GM12801 (cell line): ENCODE measurements around the gene AGAP1.

Experiments
- CTCF ChIP-seq: IDR thresholded peaks from one replicate; pipeline ENCODE4 v1.5.1; 2011; ENCODE audit warnings: control low read depth; ENCODE audit not compliant: insufficient read length; ENCODE audit errors: extremely low read depth

Gene AGAP1

DNA sequence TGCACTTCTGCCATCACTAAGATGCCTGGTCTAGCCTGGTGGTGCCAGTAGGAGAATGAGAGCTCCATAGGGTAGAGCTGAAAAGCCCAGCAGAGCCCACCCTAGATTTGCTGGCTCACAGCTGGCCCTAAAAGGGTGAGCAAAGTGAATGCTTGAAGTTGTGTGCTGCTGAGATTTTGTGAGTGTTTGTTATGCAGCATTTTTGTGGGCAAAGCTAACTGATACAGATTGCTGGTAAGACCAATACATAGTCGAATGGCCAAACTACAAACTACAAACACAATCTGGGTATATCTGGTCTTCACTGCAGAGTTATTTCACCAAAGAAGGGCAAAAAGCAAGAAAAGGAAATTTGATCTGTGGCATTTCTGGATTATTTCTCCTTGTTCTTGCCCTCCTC is 7.1 kb upstream of the AGAP1 start:
- no peak for TF ChIP-seq CTCF

DNA sequence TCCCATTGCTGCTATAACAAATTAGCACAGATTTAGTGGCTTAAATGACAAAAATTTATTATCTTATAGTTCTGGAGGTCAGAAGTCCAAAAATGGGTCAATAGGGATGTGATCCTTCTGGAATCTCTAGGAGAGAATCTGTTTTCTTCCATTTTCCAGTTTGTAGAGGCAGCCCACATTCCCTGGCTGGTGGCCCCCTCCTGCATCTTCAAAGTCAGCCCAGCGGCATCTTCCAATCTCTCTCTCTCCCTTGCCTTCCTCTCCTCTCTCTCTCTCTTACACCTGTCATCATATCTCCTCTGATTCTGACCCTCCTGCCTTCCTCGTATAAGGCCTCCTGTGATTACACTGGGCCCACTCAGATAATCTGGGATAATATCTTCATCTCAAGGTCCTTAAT is 3.9 kb upstream of the AGAP1 start:
- TF ChIP-seq CTCF = no peak

- TF ChIP-seq CTCF = no peak
Measured at GRCh38 chr2:235492850-235493344, 946 bp upstream of the AGAP1 start.

GRCh38 chr2:235493402-235493774 is 455 bp upstream of the AGAP1 start:
- no peak for TF ChIP-seq CTCF

DNA sequence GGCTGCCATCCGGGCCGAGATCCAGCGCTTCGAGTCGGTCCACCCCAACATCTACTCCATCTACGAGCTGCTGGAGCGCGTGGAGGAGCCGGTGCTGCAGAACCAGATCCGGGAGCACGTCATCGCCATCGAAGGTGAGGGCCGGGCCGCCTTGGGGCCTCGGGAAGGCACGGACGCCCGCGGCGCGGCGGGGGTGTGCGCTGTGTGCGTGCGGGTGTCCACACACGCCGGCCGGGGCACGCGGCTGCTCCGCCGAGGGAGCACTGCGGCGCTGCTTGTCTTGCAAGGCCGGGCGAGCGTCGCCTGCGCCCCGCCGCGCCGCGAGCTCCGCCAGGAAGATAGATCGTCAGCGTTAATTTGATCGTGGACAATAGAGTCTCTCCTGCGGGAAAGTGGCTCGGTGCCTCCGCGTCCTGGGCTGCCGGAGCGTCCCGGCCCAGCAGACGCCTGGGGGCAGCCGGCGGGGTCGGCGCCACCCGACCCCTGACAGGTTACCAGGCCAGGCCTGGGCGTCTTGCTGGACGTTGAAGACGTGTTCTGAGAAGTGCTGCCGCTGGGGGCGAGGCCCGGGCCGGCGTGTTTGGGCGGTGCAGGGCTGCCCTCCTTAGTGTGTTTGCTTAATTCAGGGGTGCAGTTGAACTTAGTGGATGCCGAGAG is 1.0 kb downstream of the AGAP1 start:
- TF ChIP-seq CTCF = no peak

DNA sequence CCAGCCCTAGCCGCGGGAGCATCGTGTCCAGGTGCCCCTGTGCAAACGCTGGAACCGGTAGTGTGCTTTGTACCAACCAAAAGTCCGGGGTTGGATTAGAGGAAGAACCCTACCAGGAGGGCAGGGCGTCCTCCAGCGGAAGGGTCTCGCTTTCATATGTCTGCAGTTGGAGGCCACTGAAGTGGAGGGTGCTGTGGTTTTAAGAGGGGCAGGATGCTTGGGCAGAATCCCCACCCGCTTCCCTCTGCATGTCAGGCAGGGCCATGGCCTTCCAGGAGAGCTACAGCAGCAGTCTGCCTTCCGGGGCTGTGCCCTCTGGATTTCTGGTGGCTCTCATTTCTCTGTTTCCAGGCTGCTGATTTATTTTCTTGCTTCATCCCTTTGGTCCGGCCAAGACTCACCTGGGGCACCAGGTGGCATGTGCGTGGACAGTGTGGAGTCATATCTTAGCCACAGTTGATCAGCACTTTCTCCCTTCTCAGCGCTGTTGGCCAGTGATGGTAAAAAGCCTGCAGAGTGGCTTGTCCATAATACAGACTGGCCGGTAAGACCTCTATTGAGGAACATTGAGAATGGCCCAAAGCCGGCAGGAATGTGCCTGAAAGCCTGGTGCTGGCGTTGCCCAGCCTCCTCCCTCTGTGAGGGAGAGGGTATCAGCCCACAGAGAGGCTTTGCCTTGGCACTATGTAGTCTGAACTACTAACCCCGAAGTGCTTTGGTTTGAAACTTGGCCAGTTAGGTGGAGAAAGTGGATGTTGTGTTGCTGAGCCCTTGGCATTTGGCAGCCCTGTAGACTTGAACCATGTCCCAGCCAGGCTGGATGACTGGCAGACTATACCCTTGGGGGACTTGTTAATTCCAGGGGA is 1.8 kb downstream of the AGAP1 start:
- TF ChIP-seq CTCF = no peak

DNA sequence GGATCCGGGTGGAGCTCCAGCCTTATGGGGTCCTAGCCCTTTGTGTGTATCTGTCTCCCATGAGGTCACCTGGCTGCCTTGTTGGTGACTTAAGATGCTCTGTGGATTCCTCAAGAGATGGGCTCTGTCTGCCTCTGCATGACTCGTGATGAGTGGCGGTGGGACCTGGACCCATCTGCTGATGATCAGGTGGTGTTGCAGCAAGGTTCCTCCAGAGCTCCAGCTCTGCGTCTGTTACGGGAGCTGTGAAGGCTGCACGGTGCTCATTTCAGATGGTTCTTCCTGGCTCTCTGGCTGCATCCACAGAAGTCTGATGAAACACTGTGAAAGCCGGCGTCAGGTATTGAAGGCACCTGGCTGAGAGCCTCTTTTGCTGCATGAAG is 2.4 kb downstream of the AGAP1 start:
- TF ChIP-seq CTCF = no peak
